ENCODE measurements around the gene SNX12. TPM values are rescaled to one million over a fixed set of nuclear protein-coding genes. Genes with fewer than 3 reads are reported as not detected.

Gene SNX12
- total RNA-seq = 59.5 TPM

DNA sequence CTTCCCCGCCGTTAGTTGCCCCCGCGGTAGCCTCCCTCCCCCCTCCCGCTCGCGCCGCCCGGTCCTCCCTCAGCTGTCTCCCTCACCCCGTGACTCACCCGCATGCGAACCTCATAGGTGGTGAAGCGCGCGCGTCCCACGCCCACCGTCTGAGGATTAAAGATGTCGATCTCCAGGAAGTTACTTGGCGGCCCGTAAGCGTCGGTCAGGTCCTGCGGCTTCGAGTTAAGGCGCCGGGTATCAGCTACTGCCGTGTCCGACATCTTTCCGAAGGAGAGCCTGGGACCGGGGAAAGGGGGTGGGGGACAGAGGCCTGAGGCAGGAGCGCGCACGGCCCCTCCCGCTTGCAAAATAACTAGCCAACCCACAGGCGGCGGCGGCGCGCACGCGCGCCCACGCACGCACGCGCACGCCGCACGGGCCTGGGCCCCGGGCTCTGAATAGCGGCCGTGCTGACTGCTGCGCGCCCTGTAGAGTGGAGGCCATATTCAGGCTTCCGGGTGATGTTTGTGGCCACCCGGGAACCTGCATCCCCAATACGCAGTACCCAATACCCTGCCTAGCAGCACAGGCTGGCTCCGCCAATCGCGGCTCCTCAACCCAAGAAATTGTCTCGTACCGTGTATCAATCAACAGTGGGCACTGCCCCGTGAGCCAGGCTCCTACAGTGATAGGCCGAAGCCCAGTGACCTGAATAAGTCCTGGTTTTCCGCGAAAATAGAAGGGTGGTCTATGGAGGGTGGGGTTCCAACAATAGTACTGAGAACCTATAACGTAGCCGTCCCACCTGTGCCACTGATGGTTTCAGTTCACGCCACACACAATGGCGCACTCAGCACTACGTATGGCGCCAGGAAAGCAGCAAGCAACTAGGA, at the start of gene SNX12:
SNX12 (minus strand) TSS at position 291 of the 875 bp plus-strand sequence; CDS start at position 263, 28 bp downstream.

DNA sequence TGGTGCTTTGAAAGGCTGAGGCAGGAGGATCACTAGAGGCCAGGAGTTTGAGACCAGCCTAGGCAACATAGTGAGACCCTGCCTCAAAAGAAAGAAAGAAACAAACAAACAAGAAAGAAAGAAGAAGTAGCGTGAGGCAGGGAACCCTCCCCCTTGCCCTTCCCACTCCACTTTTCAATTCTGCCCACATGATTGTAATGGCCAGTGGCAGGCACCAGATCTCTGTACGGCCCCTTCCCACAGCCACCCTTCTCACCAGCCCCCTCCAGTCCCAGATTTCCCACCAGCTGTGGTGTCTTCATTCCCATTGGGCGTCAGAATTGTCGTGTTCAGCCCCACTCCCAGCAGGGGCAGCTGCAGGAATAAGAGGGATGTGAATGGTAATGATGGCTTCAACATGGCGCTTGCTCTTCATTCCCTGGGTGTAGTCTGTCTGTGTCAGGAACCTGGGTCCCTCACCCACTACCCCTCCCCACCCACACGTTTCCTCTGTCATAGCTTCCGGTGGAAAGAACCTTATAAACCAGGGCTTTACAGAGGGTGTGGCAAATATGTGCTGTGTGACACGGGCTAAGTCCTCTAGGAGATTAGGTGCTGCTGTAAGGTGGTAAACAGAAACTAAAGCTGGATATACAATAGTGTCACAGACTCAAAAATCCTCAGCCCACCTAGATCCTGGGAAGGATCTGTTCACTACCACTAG, 43.2 kb upstream of the SNX12 start, which contains the start of gene IL2RG:
IL2RG (minus strand) TSS at position 437 of the 703 bp plus-strand sequence; CDS start at position 399, 38 bp downstream.

DNA sequence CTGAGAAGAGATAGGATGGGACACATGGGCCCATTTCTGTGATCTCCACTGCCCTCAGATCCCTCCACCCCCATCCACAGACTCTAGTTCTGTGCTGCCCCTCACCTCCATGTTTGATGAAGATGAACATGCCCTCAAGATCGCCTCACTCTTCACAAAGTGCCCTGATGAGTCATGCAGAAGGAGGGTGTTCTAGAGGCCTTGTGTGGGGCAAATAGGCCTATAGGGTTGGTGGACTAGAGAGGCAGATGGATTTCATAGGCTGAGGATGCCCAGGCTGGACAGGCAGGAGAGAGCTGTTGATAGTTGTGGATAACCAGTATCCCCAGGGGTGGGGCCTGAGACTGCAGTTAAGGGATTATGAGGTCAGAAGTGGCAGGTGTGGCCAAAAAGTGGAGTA, 38.3 kb upstream of the SNX12 start, which contains the start of gene CXorf65:
CXorf65 (minus strand) TSS at position 314 of the 400 bp plus-strand sequence; CDS start at position 130, 184 bp downstream.

DNA sequence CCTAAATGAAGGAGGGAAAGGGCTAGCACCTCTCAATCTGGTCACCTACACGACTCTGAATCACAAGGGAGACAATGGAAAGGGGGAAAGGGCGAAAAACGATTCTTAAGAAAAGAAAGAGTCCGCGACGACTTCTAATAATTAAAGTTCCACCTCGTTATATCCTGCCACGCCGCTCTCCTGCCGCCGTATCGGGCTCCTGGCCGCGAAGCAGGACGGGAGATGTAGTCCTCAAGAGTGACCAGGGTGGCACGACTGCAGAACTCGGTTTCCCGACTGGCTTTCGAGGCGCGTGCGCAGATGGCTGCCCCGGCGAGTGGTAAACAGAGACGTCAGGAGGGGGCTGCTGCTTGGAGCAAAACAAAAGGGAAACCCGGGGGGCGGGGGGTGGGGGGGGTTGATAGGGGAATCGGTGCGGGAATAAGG, 27.4 kb upstream of the SNX12 start, which contains the start of gene FOXO4:
FOXO4 (plus strand) TSS at position 297 of the 426 bp plus-strand sequence. CDS start 678 bp downstream, outside the sequence.

Small RNA genes lying within 50 kb of the gene (small RNA-seq; reads per million reads assigned to genes)
- gene CXorf65 (not detected), gene RNU1-56P (not detected)

Other genes starting within 250 kb of the SNX12 start
- not detected for gene TEX11, start 159.6 kb downstream of the SNX12 start, total RNA-seq
- gene SLC7A3, start 137.2 kb downstream of the SNX12 start, total RNA-seq = 3.9 TPM
- gene FOXO4, start 27.5 kb upstream of the SNX12 start, total RNA-seq = 4.8 TPM
- not detected for gene CXorf65, start 38.4 kb upstream of the SNX12 start, total RNA-seq
- gene IL2RG, start 43.2 kb upstream of the SNX12 start, total RNA-seq = not detected
- gene MED12, start 50.3 kb upstream of the SNX12 start, total RNA-seq = 21.7 TPM
- 38.1 TPM for gene NLGN3, start 76.5 kb upstream of the SNX12 start, total RNA-seq
- gene GJB1, start 154.9 kb upstream of the SNX12 start, total RNA-seq = not detected
- gene ZMYM3, start 185.8 kb upstream of the SNX12 start, total RNA-seq = 44.1 TPM
- 275 TPM for gene NONO, start 215.3 kb upstream of the SNX12 start, total RNA-seq
- gene ITGB1BP2, start 233.4 kb upstream of the SNX12 start, total RNA-seq = 2.5 TPM

All from diencephalon (tissue), 1 donor.